Psoas muscle (tissue), 8 donors: ENCODE results near the gene NME8. TPM values are rescaled to one million over a fixed set of nuclear protein-coding genes. Genes with fewer than 3 reads are reported as not detected.

Experiments used
- ATAC-seq, 4 donors: fragments of 200-7000 bp; cut with Tn5 transposase; one replicate each; pipeline ENCODE4 v1.9.1; 2020; ENCODE audit warnings: moderate library complexity in 3 of 4, mild to moderate bottlenecking in 2 of 4
- DNase-seq, 2 donors: peaks; one replicate each; pipeline ENCODE4 v3.0.0-alpha.2; 2020
- H3K27ac ChIP-seq: fragments of 200-600 bp; one replicate; pipeline ENCODE4 v1.8.0; 2022
- H3K27me3 ChIP-seq, 3 donors: fragments of 200-600 bp in 1 of 3; one replicate each; pipeline versions ENCODE4 v1.6.1 to v1.8.0; 2013 to 2022; ENCODE audit warnings: low read length in 2 of 3, mild to moderate bottlenecking in 2 of 3, moderate library complexity in 1 of 3; ENCODE audit not compliant: insufficient read depth in 3 of 3
- H3K36me3 ChIP-seq, 2 donors: fragments of 200-600 bp in 1 of 2; one replicate each; pipeline versions ENCODE4 v1.6.1 to v1.8.0; 2013 to 2022; ENCODE audit warnings: low read depth in 1 of 2, mild to moderate bottlenecking in 1 of 2, moderate library complexity in 1 of 2; ENCODE audit not compliant: insufficient read depth in 1 of 2
- H3K4me1 ChIP-seq: fragments of 200-600 bp; one replicate; pipeline ENCODE4 v1.8.0; 2022
- H3K4me3 ChIP-seq: fragments of 200-600 bp; one replicate; pipeline ENCODE4 v1.8.0; 2022; ENCODE audit warnings: mild to moderate bottlenecking
- H3K9me3 ChIP-seq: fragments of 200-600 bp; one replicate; pipeline ENCODE4 v1.8.0; 2022
- WGBS, 3 donors: extraction: QIAGEN DNeasy Blood & Tissue Kit; methylation state at CpG; one replicate each; pipeline versions ENCODE4 v1.1.6 to v1.1.7; 2013; 5-methylcytosine and 5-hydroxymethylcytosine counted together
- intact Hi-C, 2 donors: fragments of 100-400 bp; cut with DNase I; formaldehyde crosslinking; loops; one replicate each; pipeline versions ENCODE4 v1.11.0 to v1.14.2; 2022
- polyA plus RNA-seq, 3 donors: library from polyadenylated mRNA; stranded (reverse); fragments of 200-250 nt; gene quantifications; one replicate each; pipeline ENCODE4 v1.2.3, GENCODE V29; 2013
- total RNA-seq, 4 donors: library from RNA; stranded (reverse); fragmentation: NEBNext Ultra II Directional in 2 of 4; extraction: Animal tissue kit (Norgen Biotek cat#: 25700) in 2 of 4; gene quantifications; one replicate each; pipeline versions ENCODE4 v1.2.1 to v1.2.4, GENCODE V29; 2021 to 2023
- TF ChIP-seq, protein P1 (sequence below): fragments of 200-600 bp; IDR thresholded peaks from one replicate; pipeline ENCODE4 v1.8.0; 2022; ENCODE audit warnings: antibody characterized with exemption
- donor health status: healthy with polysubstance abuse.
- donor health status: DM: no; HTN: no; CAD: no; lungs with moderate emphysema.
- donor health status: Bipolar disorder and iron deficiency.
- donor health status: healthy.
- donor health status: DM: yes; HTN: yes; CAD: no.
- donor health status: DM: no; HTN: no; CAD: no.
- donor health status: DM: no; HTN: no; CAD: no.
- donor health status: DM: yes; HTN: yes; CAD: no.

Gene NME8
- total and polyA plus RNA-seq, 7 donors, result not detected

DNA sequence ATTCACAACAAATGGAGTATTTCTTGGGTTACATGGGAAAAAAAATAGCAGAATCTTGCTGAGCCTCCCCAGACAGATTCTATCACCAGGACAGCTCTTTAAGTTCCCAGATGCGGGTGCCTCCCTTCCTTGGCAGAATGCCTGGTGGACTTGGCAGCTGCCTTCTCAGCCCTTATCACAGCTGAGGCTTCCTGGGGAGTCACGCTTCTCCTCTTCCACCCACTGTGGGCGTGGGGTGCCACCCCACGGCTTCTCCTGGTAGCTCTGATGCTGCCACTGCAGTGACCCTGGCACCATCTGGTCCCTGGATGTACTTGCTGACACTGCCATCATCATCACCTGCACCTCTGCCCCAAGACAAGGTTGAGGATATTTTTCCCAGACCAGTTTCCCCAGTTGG, 16.2 kb upstream of the NME8 start:
- peak in 3 of 4 donors; percentile 50 to 64 (median 51) for ATAC-seq
- intact Hi-C loops, result loop anchor here (5.0 to 10.0 kb wide), 5 partner anchors 197 to 867 kb away; partner anchors contain the start of gene ELMO1 (in 1 of the 2)
- H3K9me3 ChIP-seq, result no peaks in the 10 kb centered on the region
- H3K4me3 ChIP-seq, result no peak overlapping the region
- H3K27me3 ChIP-seq, result no peaks in the 10 kb centered on the region
- WGBS, 3 donors, result 21 to 34% (median 28%) methylated on average over 4 of the region's 4 CpGs
- TF ChIP-seq, protein P1, sequence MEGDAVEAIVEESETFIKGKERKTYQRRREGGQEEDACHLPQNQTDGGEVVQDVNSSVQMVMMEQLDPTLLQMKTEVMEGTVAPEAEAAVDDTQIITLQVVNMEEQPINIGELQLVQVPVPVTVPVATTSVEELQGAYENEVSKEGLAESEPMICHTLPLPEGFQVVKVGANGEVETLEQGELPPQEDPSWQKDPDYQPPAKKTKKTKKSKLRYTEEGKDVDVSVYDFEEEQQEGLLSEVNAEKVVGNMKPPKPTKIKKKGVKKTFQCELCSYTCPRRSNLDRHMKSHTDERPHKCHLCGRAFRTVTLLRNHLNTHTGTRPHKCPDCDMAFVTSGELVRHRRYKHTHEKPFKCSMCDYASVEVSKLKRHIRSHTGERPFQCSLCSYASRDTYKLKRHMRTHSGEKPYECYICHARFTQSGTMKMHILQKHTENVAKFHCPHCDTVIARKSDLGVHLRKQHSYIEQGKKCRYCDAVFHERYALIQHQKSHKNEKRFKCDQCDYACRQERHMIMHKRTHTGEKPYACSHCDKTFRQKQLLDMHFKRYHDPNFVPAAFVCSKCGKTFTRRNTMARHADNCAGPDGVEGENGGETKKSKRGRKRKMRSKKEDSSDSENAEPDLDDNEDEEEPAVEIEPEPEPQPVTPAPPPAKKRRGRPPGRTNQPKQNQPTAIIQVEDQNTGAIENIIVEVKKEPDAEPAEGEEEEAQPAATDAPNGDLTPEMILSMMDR, result no peak
- peak; percentile 37 to 84 for DNase-seq
- H3K36me3 ChIP-seq, result no peaks in the 10 kb centered on the region
- no peaks in the 10 kb centered on the region for H3K4me1 ChIP-seq
- no peak overlapping the region for H3K27ac ChIP-seq

DNA sequence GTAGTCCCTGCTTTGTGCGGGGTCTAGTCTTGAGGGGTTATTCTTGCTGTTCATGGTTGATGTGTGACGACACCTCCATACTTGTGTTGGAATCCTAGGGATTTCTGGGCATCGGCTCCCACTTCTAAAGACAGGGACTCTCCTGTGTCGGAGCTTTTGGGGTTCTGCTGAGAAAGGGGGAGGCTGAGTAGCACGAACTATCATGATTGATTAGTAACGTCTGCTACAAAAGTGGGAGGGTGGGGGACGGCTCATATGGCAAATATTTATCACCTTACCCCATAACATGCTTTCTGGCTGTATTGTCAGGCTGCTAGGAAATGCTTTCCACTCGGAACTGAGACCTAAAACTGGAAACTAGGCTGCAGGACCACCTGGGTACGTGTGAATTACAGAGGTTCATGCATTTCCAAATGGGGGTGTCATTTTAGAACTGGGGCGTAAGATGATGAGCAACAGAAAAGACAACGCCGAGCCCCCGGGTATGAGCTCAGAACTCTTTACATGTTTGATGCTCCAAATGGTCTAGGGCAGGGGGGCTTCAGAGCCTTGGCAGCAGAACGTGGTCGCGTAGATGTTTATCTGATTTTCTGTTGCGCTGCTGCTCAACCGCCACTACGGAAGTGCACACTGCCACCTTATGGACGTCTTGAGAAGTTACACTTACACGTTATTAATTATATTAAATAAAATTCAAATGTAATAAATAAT, 15.1 kb upstream of the NME8 start:
- Histone ChIP-seq H3K27me3 (no peaks in the 10 kb centered on the region), H3K27ac (no peak overlapping the region), H3K4me1 (no peaks in the 10 kb centered on the region), H3K36me3 (no peaks in the 10 kb centered on the region), H3K4me3 (peak overlapping the region; percentile 50), H3K9me3 (no peaks in the 10 kb centered on the region)
- 19 to 20% (median 20%) methylated on average over 21 of the region's 21 CpGs for WGBS, 3 donors
- ATAC-seq, result peak in 2 of 4 donors; percentile 47 to 73
- DNase-seq, result peak; percentile 17 to 50
- intact Hi-C loops, result loop anchor here (5.0 to 10.0 kb wide), 5 partner anchors 198 to 868 kb away; partner anchors contain the start of gene ELMO1 (in 1 of the 2)
- TF ChIP-seq, protein P1, result peak; percentile 67

DNA sequence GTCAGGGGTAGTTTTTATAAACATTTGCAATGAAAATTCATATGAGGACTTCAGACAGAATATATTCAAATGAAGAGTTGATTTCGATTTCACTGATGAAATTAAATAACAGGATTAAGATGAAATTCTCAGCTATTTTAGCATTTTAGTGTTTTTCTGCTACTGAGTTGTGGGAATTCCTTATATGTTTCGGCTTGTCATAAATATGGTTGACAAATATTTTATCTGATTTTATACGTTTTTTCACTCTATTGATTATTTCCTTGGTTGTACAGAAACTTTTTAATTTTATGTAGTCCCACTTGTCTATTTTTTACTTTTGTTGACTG, 14.6 kb upstream of the NME8 start:
- DNase-seq, result no peak
- WGBS, 3 donors, result 1 to 34% (median 17%) methylated on average over 3 of the region's 3 CpGs
- Histone ChIP-seq H3K27me3 (no peaks in the 10 kb centered on the region), H3K36me3 (no peaks in the 10 kb centered on the region), H3K4me3 (no peak overlapping the region), H3K4me1 (no peaks in the 10 kb centered on the region), H3K27ac (no peak overlapping the region), H3K9me3 (no peaks in the 10 kb centered on the region)
- intact Hi-C loops, result loop anchor here (5.0 to 10.0 kb wide), 5 partner anchors 199 to 869 kb away; partner anchors contain the start of gene ELMO1 (in 1 of the 2)
- no peak for ATAC-seq
- TF ChIP-seq, protein P1, result no peak

DNA sequence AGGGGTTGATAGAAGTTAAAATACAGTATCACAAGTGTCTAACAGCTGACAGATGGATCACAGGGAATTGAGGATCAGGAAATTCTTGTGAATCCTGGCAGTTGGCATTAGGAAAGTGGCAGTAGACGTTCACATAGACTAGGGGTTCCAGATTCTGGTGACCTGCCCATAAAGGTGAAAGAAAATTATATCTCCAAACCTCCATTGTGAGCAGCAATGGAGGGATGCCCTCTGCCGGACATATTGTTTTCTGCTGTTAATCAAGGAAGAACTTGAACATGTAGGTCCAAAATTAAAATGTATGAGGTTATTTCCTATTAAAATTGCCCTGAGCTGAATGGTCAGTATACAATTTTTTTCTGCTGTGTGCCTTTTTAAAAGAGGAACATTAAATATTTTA, 5.1 kb downstream of the NME8 start:
- 24 to 34% (median 27%) methylated on average over 2 of the region's 2 CpGs for WGBS, 3 donors
- intact Hi-C loops, result no loop called here

More for the DNA sequence above, 5.1 kb downstream of the NME8 start:
- ATAC-seq (no peak), DNase-seq (no peak)
- Histone ChIP-seq H3K27ac (no peak overlapping the region), H3K4me3 (no peak overlapping the region), H3K9me3 (no peaks in the 10 kb centered on the region), H3K27me3 (peaks cover 0 to 2% (median 0%) of the 10 kb centered on the region in 3 donors), H3K4me1 (no peaks in the 10 kb centered on the region), H3K36me3 (no peaks in the 10 kb centered on the region)
- TF ChIP-seq, protein P1, result no peak
